Measurements from ENCODE around the gene ARHGAP30.
A peak's percentile ranks its signal among the peaks of the same experiment; 100 is the strongest.
"Not testable (repeated sequence)": the region's sequence is repeated elsewhere in the genome, so short reads cannot be mapped to it uniquely, and the experiment has no call there.

The ARHGAP30 gene

DNA sequence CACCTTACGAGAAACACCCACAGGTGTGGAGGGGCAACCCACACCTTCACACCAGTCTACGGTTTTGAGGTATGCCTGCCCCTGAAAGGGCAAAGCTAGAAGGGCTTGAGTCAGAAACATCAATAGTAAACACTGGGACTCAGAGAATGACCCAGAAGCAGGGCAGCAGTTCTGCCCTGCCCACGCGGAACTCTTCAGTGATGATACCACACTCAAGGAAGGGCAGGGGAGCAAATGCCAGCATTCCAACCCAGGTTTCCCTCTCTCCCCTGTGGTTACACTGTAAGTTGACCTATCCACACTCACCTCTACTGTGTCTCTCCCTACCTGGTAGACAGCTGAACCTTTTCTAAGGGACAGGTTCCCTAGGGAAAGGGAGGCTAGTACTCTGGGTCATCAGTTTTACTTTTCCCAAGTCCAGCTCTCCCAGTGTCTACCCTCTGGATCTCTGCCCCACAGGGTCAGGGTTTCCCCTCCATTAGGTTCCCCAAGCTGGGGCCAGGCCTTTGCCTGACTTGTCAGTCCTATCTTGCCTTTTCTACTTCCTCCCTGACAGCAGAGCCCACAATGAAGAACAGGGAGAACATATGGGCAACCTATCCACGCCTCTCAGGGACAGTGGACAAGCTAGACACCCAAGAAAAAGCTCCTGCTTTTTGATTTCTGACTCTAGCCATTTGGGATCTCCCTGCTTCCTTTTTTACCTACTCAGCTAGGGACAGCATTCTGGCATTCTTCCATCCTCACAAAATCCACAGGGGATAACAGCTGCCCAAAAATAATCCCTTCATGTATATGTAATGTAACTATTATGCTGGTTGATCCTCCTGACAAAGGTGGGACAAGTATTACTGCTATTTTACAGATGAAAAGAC lies 51.7 kb downstream of the ARHGAP30 start:
- DNase-seq = no peak
- no peak for ATAC-seq (replicated peaks)
- H3K27me3 Mint-ChIP-seq = no peaks in the 10 kb centered on the region
- H3K36me3 Mint-ChIP-seq (ENCODE audit: insufficient read depth) = peaks cover 10% of the 10 kb centered on the region
- no peak overlapping the region for H3K4me3 Mint-ChIP-seq
- H3K4me1 Mint-ChIP-seq (ENCODE audit: low read depth in 2 of 2) = peaks cover 33 to 40% of the 10 kb centered on the region in 2 donors
- H3K9me3 Mint-ChIP-seq = no peaks in the 10 kb centered on the region
- peak overlapping the region; percentile 23 to 67 for H3K27ac Mint-ChIP-seq

DNA sequence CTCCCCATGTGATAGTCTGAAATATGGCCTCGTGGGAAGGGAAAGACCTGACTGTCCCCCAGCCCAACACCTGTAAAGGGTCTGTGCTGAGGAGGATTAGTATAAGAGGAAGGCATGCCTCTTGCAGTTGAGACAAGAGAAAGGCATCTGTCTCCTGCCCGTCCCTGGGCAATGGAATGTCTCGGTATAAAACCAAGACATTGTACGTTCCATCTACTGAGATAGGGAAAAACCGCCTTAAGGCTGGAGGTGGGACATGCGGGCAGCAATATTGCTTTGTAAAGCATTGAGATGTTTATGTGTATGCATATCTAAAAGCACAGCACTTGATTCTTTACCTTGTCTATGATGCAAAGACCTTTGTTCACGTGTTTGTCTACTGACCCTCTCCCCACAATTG lies 52.5 kb downstream of the ARHGAP30 start:
- H3K9me3 Mint-ChIP-seq; DNase-seq; ATAC-seq (replicated peaks); H3K4me3 Mint-ChIP-seq; H3K27me3 Mint-ChIP-seq: not testable (repeated sequence)
- H3K27ac Mint-ChIP-seq = peak overlapping the region in 1 of 2 donors; percentile 67
- peaks cover 33 to 41% of the 10 kb centered on the region in 2 donors for H3K4me1 Mint-ChIP-seq (ENCODE audit: low read depth in 2 of 2)
- peaks cover 10% of the 10 kb centered on the region for H3K36me3 Mint-ChIP-seq (ENCODE audit: insufficient read depth)

DNA sequence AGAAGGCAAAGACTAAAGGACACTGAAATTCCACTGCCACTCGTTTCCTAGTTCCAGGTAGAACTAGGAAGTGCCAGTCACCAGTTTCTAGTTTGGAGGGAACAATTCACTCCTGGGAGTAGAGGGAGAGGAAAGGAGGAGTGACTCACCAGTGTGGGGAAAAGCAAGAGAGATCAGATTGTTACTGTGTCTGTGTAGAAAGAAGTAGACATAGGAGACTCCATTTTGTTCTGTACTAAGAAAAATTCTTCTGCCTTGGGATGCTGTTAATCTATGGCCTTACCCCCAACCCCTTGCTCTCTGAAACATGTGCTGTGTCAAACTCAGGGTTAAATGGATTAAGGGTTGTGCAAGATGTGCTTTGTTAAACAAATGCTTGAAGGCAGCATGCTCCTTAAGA lies 53.0 kb downstream of the ARHGAP30 start:
- H3K27ac Mint-ChIP-seq = peak overlapping the region in 1 of 2 donors; percentile 11

DNA sequence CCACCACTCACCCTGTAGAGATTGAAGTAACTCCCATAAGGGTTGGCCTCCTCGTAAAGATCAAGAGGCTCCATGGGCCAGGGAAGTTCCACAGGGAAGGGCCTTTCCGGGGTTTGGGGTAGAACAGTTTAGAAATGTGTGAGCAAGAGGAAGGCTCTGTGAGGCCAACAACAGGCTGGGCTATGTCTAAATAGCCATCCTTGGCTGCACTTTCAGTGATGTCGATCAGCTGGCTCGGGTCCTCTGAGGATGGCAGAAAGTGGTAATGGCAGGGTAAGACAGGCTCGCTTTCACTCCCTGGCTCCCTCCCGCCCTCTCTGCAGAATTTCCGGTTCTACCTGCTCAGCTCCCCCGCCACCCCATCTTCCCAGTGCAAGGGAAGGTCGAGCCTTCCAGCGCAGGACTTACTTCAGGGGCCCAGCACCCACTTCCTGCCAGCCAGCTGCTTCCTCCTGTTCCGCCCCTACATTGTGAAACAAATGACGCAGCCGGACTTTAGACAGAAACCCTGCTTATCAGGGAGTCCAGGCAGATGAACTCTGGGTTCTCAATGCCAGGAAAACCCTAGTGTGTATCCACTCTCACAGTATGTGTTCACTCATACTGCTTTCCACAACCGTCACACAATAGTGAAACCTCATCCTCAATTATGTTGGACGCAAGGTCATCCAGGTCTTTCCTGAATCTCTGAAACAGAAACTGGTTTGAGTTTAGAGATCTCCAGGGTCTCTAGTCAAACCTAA lies 56.0 kb downstream of the ARHGAP30 start:
- Mint-ChIP-seq H3K4me1 (ENCODE audit: low read depth in 2 of 2) (peaks cover 16 to 22% of the 10 kb centered on the region in 2 donors), H3K27ac (peak overlapping the region; percentile 92 to 96), H3K4me3 (peak overlapping the region; percentile 81 to 84), H3K36me3 (ENCODE audit: insufficient read depth) (peaks cover 9% of the 10 kb centered on the region), H3K27me3 (no peaks in the 10 kb centered on the region), H3K9me3 (no peaks in the 10 kb centered on the region)
- peak; percentile 52 to 54 (median 53) for DNase-seq
- peak; percentile 90 for ATAC-seq (replicated peaks)

More for the DNA sequence above, 53.0 kb downstream of the ARHGAP30 start:
- peaks cover 14% of the 10 kb centered on the region for H3K36me3 Mint-ChIP-seq (ENCODE audit: insufficient read depth)
- H3K4me1 Mint-ChIP-seq (ENCODE audit: low read depth in 2 of 2) = peaks cover 34 to 43% of the 10 kb centered on the region in 2 donors
- not testable (repeated sequence) for H3K27me3 Mint-ChIP-seq; H3K9me3 Mint-ChIP-seq; DNase-seq; H3K4me3 Mint-ChIP-seq; ATAC-seq (replicated peaks)

DNA sequence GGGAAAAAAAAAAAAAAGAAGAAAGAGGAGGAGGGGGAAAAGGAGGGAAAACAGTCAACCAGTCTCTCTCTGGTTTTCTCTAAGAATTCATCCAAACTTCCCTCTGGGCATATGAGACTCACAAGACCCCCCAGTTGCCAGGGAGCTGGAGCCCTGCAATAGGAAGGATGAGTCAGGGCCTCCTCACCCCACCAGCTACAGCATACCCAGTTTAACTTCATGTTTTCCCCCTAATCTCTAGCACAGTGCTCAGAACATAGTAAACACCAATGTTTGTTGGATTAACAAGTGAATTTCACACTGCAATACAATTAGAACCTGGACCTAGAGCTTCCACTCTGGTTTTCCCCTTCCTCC lies 56.6 kb downstream of the ARHGAP30 start:
- H3K4me1 Mint-ChIP-seq (ENCODE audit: low read depth in 2 of 2) = peaks cover 16 to 22% of the 10 kb centered on the region in 2 donors

DNA sequence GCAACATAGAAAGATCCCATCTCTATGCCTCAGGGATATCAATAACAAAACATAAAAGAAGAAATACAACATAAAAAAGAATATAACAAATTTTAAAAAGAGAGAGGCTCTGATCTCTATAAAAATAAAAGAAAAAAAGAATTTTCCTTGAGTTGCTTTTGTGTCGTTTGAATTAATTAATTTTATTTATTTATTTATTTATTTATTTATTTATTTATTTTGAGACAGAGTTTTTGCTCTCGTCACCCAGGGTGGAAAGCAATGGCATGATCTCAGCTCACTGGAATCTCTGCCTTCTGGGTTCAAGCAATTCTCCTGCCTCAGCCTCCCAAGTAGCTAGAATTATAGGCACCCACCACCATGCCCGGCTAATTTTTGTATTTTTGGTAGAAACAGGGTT lies 57.3 kb downstream of the ARHGAP30 start:
- Mint-ChIP-seq H3K4me1 (ENCODE audit: low read depth in 2 of 2) (peaks cover 16 to 22% of the 10 kb centered on the region in 2 donors), H3K36me3 (ENCODE audit: insufficient read depth) (peaks cover 9% of the 10 kb centered on the region), H3K27me3 (no peaks in the 10 kb centered on the region), H3K27ac (peak overlapping the region; percentile 92 to 96), H3K4me3 (no peak overlapping the region), H3K9me3 (no peaks in the 10 kb centered on the region)
- no peak for DNase-seq
- no peak for ATAC-seq (replicated peaks)

More for the DNA sequence above, 56.6 kb downstream of the ARHGAP30 start:
- H3K36me3 Mint-ChIP-seq (ENCODE audit: insufficient read depth) = peaks cover 9% of the 10 kb centered on the region
- H3K9me3 Mint-ChIP-seq = no peaks in the 10 kb centered on the region
- ATAC-seq (replicated peaks) = no peak
- peak overlapping the region; percentile 81 to 84 for H3K4me3 Mint-ChIP-seq
- H3K27ac Mint-ChIP-seq = peak overlapping the region; percentile 92 to 96
- no peaks in the 10 kb centered on the region for H3K27me3 Mint-ChIP-seq
- DNase-seq = no peak

DNA sequence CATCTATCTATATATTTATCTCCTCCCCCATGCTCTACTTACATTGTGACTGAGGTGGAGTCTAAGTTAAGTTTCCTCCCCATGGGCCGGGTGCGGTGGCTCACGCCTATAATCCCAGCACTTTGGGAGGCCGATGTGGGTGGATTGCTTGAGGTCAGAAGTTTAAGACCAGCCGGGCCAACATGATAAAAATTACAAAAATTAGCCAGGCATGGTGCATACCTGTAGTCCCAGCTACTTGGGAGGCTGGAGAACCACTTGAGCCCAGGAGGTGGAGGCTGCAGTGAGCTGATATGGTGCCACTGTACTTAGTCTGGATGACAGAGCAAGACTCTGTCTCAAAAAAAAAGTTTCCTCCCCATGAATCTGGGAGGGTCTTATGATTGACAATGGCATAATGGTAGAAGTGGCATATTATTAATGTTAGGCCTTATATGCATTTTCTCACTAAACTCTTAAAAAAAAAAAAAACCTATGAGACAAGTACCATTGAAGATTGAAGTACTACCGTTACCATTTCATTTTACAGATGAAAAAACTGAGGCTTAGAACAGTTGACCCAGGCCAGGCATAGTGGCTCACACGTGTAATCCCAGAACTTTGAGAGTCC lies 60.0 kb downstream of the ARHGAP30 start:
- ATAC-seq (replicated peaks) (no peak), DNase-seq (no peak)
- Mint-ChIP-seq H3K4me1 (ENCODE audit: low read depth in 2 of 2) (peaks cover 18% of the 10 kb centered on the region in 2 donors), H3K4me3 (no peak overlapping the region), H3K27ac (no peak overlapping the region), H3K27me3 (no peaks in the 10 kb centered on the region), H3K36me3 (ENCODE audit: insufficient read depth) (peaks cover 9% of the 10 kb centered on the region), H3K9me3 (no peaks in the 10 kb centered on the region)

DNA sequence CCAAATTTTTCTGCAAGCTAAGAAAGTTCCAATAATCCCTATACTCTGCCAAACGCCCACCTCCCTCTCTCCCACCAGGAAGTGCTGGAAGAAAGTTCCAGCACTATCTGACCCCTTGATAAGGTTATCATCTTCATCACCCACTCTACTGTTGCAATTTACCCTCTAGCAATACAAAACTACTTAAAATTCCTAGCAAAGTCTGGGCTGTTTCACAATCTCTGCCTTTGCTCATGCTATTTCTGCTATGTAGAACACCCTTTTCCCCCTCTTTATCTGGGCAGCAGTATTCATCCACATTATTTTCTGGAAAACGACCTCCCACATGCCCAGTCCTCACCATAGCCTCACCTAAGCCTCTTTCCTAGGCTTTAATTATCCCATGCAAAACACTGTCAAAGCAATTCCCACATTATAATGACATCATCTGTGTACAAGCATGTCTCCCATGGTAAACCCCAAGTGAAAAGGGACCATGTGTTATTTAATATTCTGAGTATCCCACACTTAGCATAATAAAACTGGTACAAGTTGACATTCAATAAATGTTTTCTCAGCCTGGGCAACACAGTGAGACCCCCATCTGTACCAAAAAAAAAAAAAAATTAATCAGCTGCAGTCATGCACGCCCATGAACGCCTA lies 60.7 kb downstream of the ARHGAP30 start:
- Mint-ChIP-seq H3K4me3 (no peak overlapping the region), H3K27me3 (no peaks in the 10 kb centered on the region), H3K9me3 (no peaks in the 10 kb centered on the region), H3K36me3 (ENCODE audit: insufficient read depth) (peaks cover 8% of the 10 kb centered on the region), H3K27ac (no peak overlapping the region), H3K4me1 (ENCODE audit: low read depth in 2 of 2) (peaks cover 14 to 15% of the 10 kb centered on the region in 2 donors)
- no peak for ATAC-seq (replicated peaks)
- no peak for DNase-seq

DNA sequence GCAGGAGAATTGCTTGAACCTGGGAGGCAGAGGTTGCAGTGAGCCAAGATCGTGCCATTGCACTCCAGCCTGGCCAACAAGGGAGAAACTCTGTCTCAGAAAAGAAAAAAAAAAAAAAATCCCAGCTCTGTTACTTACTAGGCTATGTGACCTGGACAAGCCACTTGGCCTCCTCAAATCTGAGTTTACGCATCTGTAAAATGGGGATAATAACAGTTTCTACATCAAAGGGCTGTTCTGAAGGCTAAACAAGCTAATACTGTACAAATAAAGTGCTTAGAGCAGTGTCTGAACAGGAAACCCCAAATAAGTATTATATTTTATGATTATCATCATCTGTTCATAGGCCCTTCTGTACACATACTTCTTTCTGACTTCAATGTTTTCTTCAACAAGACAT lies 62.3 kb downstream of the ARHGAP30 start:
- no peak for DNase-seq
- Mint-ChIP-seq H3K27ac (peak overlapping the region in 1 of 2 donors; percentile 13), H3K4me1 (ENCODE audit: low read depth in 2 of 2) (peaks cover 4 to 5% of the 10 kb centered on the region in 2 donors), H3K4me3 (no peak overlapping the region), H3K27me3 (no peaks in the 10 kb centered on the region), H3K9me3 (no peaks in the 10 kb centered on the region), H3K36me3 (ENCODE audit: insufficient read depth) (peaks cover 4% of the 10 kb centered on the region)
- ATAC-seq (replicated peaks) = no peak

DNA sequence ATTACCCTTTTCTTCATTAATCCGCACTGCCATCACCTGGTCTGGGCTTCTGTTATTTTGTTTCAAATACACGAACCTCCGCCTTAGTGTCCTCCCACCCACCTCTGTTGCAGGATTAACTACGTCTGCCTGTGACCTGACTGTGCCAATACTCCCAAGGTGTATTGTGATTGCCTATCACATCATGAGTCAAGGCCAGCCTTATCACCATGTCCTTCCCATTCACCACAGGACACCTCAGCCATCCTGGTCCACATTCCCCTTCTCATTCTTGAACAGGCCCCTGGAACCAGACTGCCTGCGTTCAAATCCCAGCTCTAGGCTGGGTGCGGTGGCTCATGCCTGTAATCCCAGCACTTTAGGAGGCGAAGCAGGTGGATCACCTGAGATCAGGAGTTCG lies 63.1 kb downstream of the ARHGAP30 start:
- DNase-seq = no peak
- Mint-ChIP-seq H3K36me3 (ENCODE audit: insufficient read depth) (no peaks in the 10 kb centered on the region), H3K9me3 (no peaks in the 10 kb centered on the region), H3K4me3 (no peak overlapping the region), H3K27me3 (no peaks in the 10 kb centered on the region), H3K4me1 (ENCODE audit: low read depth in 2 of 2) (peaks cover 0 to 2% of the 10 kb centered on the region in 2 donors), H3K27ac (no peak overlapping the region)
- ATAC-seq (replicated peaks) = no peak

DNA sequence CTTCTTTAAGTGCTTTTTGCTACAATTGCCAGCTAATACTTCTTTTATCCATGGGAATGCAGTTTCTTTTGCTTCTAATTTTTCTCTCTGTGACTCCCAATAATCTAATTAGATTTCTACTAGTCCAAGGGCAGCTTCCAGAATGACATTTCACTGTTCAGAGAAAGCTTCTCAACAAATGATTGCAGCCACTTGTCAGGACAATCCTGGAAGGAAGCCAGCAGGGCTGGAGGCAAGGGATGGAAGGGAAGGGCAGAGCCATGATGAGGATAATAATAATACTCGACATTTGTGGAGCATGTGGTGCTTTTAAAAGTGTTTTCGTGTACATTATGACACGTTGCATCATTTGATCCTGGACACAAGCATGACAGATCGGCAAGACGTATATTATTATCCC lies 68.2 kb downstream of the ARHGAP30 start:
- peaks cover 8 to 9% of the 10 kb centered on the region in 2 donors for H3K4me1 Mint-ChIP-seq (ENCODE audit: low read depth in 2 of 2)
- no peak overlapping the region for H3K4me3 Mint-ChIP-seq
- no peaks in the 10 kb centered on the region for H3K9me3 Mint-ChIP-seq
- peaks cover 7% of the 10 kb centered on the region for H3K36me3 Mint-ChIP-seq (ENCODE audit: insufficient read depth)
- ATAC-seq (replicated peaks) (no peak), DNase-seq (no peak)
- no peak overlapping the region for H3K27ac Mint-ChIP-seq
- no peaks in the 10 kb centered on the region for H3K27me3 Mint-ChIP-seq

DNA sequence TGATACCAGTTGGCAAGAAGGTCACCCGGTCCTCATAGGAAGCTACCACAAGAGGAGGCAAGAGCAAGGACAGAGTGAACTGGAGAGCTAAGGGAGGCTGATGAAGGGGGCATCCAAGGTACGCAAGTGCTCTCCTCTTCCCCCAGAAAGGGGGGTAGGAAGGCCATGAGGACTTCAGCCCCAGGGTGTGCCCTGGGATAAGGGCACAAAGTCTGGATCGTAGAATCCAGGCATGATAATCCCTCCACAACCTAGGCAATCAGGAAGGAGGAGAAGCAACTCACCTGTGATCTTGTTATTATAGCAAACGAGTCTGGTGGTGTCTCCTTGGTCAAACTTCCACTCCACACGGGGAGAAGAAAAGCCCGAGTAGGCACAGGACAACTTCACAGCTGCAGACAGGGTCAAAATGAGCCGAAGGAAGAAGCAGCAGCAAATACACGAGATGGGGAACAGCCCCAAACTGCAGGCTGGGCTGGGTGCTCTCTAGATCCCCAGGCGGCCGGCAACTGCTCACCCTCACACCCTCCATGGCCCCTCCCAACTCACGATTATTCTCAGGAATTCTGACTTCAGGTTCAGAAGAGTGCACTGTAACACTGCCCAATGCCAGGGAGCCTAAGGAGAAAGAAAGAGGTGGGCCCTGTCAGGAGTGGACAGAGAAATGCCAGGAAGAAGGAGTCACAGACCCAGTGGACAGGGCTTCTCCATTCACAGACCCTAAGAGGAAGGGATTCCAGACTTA lies 68.8 kb downstream of the ARHGAP30 start:
- H3K4me1 Mint-ChIP-seq (ENCODE audit: low read depth in 2 of 2) = peaks cover 7 to 8% of the 10 kb centered on the region in 2 donors
- no peak for DNase-seq
- H3K27ac Mint-ChIP-seq = no peak overlapping the region
- H3K36me3 Mint-ChIP-seq (ENCODE audit: insufficient read depth) = peaks cover 7% of the 10 kb centered on the region
- no peak overlapping the region for H3K4me3 Mint-ChIP-seq
- no peaks in the 10 kb centered on the region for H3K9me3 Mint-ChIP-seq
- no peak for ATAC-seq (replicated peaks)
- H3K27me3 Mint-ChIP-seq = no peaks in the 10 kb centered on the region
